DND-41 (cell line): ENCODE results near the gene KIRREL3.

Source experiments
- ATAC-seq: fragments of 200-7000 bp; cut with Tn5 transposase; 3 replicates; pipeline ENCODE4 v1.9.1; 2021; ENCODE audit warnings: low read depth; ENCODE audit not compliant: insufficient read depth
- DNase-seq: peaks from one replicate; pipeline ENCODE4 v3.0.0-alpha.2; 2020
- H2AFZ ChIP-seq: 2 replicates; pipeline ENCODE4 v1.6.0; 2012; ENCODE audit warnings: low read depth, low read length
- H3K27ac ChIP-seq: 2 replicates; pipeline ENCODE4 v1.5.1; 2012; ENCODE audit warnings: low read length, inconsistent platforms
- H3K27me3 ChIP-seq: fragments of 200-600 bp; sonication (generic); 2 replicates; pipeline ENCODE4 v1.6.0; 2012; ENCODE audit warnings: low read length, mild to moderate bottlenecking, inconsistent platforms; ENCODE audit not compliant: insufficient read depth, poor library complexity
- H3K36me3 ChIP-seq: 2 replicates; pipeline ENCODE4 v1.5.1; 2012; ENCODE audit warnings: low read length, inconsistent platforms; ENCODE audit not compliant: insufficient read depth
- H3K4me1 ChIP-seq: 2 replicates; pipeline ENCODE4 v1.5.1; 2012; ENCODE audit warnings: mild to moderate bottlenecking, low read length; ENCODE audit not compliant: insufficient read depth
- H3K4me2 ChIP-seq: 2 replicates; pipeline ENCODE4 v1.6.0; 2012; ENCODE audit warnings: mild to moderate bottlenecking, moderate library complexity, low read length, inconsistent platforms; ENCODE audit not compliant: insufficient read depth
- H3K4me3 ChIP-seq, 2 experiments: fragments of 200-600 bp in 1 of 2; shearing (Covaris generic) in 1 of 2; 2 replicates each; pipeline ENCODE4 v1.5.1; 2012 to 2016; ENCODE audit warnings: inconsistent platforms in 2 of 2, low read length in 2 of 2, mild to moderate bottlenecking in 2 of 2, low read depth in 1 of 2, moderate library complexity in 1 of 2
- H3K79me2 ChIP-seq: 2 replicates; pipeline ENCODE4 v1.6.0; 2012; ENCODE audit warnings: low read length, inconsistent platforms; ENCODE audit not compliant: insufficient read depth
- H3K9ac ChIP-seq: 2 replicates; pipeline ENCODE4 v1.6.0; 2012; ENCODE audit warnings: low read depth, mild to moderate bottlenecking, inconsistent platforms, low read length, moderate library complexity
- H3K9me3 ChIP-seq: 2 replicates; pipeline ENCODE4 v1.5.1; 2012; ENCODE audit warnings: low read length, moderate library complexity, mild to moderate bottlenecking, inconsistent platforms; ENCODE audit not compliant: insufficient read depth, severe bottlenecking
- H4K20me1 ChIP-seq: 2 replicates; pipeline ENCODE4 v1.6.0; 2012; ENCODE audit warnings: low read length; ENCODE audit not compliant: insufficient read depth
- CTCF ChIP-seq: IDR thresholded peaks from 2 replicates; pipeline ENCODE4 v1.5.1; 2012; ENCODE audit warnings: borderline replicate concordance, low read length, moderate library complexity, mild to moderate bottlenecking; ENCODE audit not compliant: poor library complexity, severe bottlenecking; ENCODE audit errors: extremely low read depth
- EZH2 ChIP-seq: IDR thresholded peaks from 3 replicates; pipeline ENCODE4 v1.6.1; 2012; ENCODE audit warnings: borderline replicate concordance, low read depth, mild to moderate bottlenecking, moderate library complexity, low read length, inconsistent platforms; ENCODE audit not compliant: severe bottlenecking

The KIRREL3 gene

GRCh38 chr11:126884594-126884993 lies 116.0 kb downstream of the KIRREL3 start:
- DNase-seq = no peak
- Histone ChIP-seq H3K79me2 (no peaks in the 10 kb centered on the region), H3K4me3 (no peak overlapping the region)

GRCh38 chr11:126884192-126884591 lies 116.4 kb downstream of the KIRREL3 start:
- Histone ChIP-seq H3K79me2 (no peaks in the 10 kb centered on the region), H3K27ac (no peak overlapping the region), H3K4me2 (no peak overlapping the region), H3K36me3 (no peaks in the 10 kb centered on the region), H3K9ac (no peak overlapping the region), H3K9me3 (no peaks in the 10 kb centered on the region), H3K27me3 (peaks cover 3% of the 10 kb centered on the region), H4K20me1 (no peaks in the 10 kb centered on the region), H3K4me1 (peaks cover 10% of the 10 kb centered on the region), H3K4me3 (no peak overlapping the region), H2AFZ (no peak overlapping the region)
- no peak for ATAC-seq
- TF ChIP-seq EZH2 (no peak), CTCF (no peak)
- no peak for DNase-seq

More at GRCh38 chr11:126884594-126884993, 116.0 kb downstream of the KIRREL3 start:
- no peak for ATAC-seq
- Histone ChIP-seq H3K4me1 (peaks cover 10% of the 10 kb centered on the region), H3K9me3 (no peaks in the 10 kb centered on the region), H3K9ac (no peak overlapping the region), H3K4me2 (no peak overlapping the region), H3K27me3 (no peaks in the 10 kb centered on the region), H3K36me3 (no peaks in the 10 kb centered on the region), H2AFZ (no peak overlapping the region), H4K20me1 (no peaks in the 10 kb centered on the region), H3K27ac (no peak overlapping the region)
- TF ChIP-seq EZH2 (no peak), CTCF (no peak)

GRCh38 chr11:126880872-126881271 lies 119.7 kb downstream of the KIRREL3 start:
- Histone ChIP-seq H3K27ac (no peak overlapping the region), H3K4me3 (no peak overlapping the region), H3K9ac (no peak overlapping the region), H3K4me2 (no peak overlapping the region), H3K4me1 (no peaks in the 10 kb centered on the region), H3K27me3 (peaks cover 8% of the 10 kb centered on the region), H3K79me2 (no peaks in the 10 kb centered on the region), H3K9me3 (no peaks in the 10 kb centered on the region), H2AFZ (no peak overlapping the region), H4K20me1 (no peaks in the 10 kb centered on the region), H3K36me3 (no peaks in the 10 kb centered on the region)
- DNase-seq = no peak
- TF ChIP-seq CTCF (no peak), EZH2 (no peak)
- no peak for ATAC-seq

GRCh38 chr11:126879516-126879915 lies 121.1 kb downstream of the KIRREL3 start:
- H3K36me3 ChIP-seq = no peaks in the 10 kb centered on the region
- no peak for ATAC-seq

More at GRCh38 chr11:126879516-126879915, 121.1 kb downstream of the KIRREL3 start:
- no peaks in the 10 kb centered on the region for H3K9me3 ChIP-seq
- no peak for TF ChIP-seq EZH2
- TF ChIP-seq CTCF = no peak
- no peaks in the 10 kb centered on the region for H3K79me2 ChIP-seq
- H2AFZ ChIP-seq = no peak overlapping the region
- H3K9ac ChIP-seq = no peak overlapping the region
- DNase-seq = no peak
- no peaks in the 10 kb centered on the region for H4K20me1 ChIP-seq
- peaks cover 8% of the 10 kb centered on the region for H3K27me3 ChIP-seq
- H3K4me3 ChIP-seq = no peak overlapping the region
- H3K4me2 ChIP-seq = no peak overlapping the region
- no peak overlapping the region for H3K27ac ChIP-seq
- no peaks in the 10 kb centered on the region for H3K4me1 ChIP-seq
